Ecto neural progenitor cell (in vitro differentiated cells): ENCODE results near the gene WDR83.

Experiments used
- DNase-seq: peaks from one replicate; pipeline ENCODE4 v3.0.0-alpha.2; 2018; ENCODE audit warnings: low spot score

The WDR83 gene

GRCh38 chr19:12715102-12715501, 48.5 kb downstream of the WDR83 start:
- DNase-seq, result no peak

- no peak for DNase-seq
Measured at GRCh38 chr19:12715929-12716328, 49.3 kb downstream of the WDR83 start.

DNA sequence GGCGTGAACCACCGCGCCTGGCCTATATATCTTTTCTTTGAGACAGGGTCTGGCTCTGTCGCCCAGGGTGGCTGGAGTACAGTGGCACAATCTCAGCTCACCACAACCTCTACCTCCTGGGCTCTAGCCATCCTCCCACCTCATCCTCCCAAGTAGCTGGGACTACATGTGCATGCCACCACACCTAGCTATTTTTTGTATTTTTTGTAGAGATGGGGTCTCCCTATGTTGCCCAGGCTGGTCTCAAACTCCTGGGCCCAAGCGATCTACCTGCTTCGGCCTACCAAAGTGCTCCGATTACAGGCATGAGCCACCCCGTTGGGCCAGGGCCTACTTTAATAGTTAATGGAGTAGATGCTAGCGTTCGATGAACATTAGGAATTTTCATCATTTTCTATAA, 53.7 kb downstream of the WDR83 start:
- no peak for DNase-seq

DNA sequence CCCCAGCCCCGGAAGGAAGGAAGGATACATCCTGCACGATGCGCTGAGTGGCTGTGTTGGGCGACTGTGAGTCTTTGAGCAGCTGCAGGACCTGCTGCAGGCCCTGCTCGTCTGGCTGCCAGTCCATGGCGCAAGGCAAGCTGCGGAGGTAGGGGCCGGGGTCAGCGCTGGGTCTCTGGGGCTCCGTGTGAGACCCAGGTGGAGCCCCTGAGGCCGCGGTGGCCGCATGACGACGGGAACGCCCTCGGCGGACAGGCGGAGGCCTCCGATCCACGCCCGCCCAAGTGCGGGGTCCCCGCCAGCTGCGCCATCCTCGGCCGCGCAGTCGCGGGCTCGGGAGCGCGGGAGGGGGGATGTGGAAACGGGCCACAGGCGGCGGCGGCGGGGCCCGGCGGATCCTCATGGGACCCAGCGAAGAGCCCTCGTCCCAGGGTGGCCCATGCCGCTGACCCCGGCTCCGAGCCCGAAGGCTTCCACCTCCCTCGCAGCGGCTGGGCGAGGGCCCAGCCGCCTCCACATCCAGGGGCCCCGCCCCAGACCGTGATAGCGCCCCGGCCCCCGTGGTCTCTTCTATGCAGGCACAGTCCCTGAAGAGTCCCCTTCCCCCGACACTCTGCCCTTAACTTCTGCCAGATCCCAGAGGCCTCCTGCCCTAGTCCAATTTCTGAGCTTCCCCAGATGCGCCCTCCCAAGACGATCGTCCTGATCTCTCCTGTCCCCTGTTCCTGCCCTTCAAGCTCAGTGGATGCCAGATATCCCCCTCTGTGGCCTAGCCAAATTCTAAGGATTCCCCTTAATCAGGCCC, 54.4 kb downstream of the WDR83 start:
- peak; percentile 64 for DNase-seq

- DNase-seq, result peak; percentile 88
Measured at GRCh38 chr19:12721656-12722565, 55.3 kb downstream of the WDR83 start.

GRCh38 chr19:12722566-12723380, 56.2 kb downstream of the WDR83 start:
- peak; percentile 96 for DNase-seq

DNA sequence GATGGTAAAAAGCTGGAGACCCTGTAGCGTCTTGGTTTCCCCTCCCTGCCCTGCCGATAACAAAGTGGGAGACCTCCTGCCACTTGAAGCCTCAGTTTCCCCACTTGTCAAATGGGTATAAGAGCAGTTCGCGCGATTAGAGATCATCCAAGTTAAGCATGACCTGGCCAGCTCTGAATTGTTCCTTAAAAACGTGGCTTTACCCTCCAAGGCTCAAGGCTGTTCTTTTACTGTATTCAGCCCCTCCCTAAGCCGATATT, 56.7 kb downstream of the WDR83 start:
- no peak for DNase-seq

GRCh38 chr19:12723641-12724426, 57.2 kb downstream of the WDR83 start, which contains the start of gene TNPO2:
TNPO2 (minus strand) TSS chr19:12723932; CDS start chr19:12720977, 2,955 bp downstream.
- DNase-seq, result peak; percentile 88
